Neural crest cell (in vitro differentiated cells): Measurements from ENCODE around the gene AJAP1. TPM values are rescaled to one million over a fixed set of nuclear protein-coding genes. Genes with fewer than 3 reads are reported as not detected.
"Not testable (repeated sequence)": the region's sequence is repeated elsewhere in the genome, so short reads cannot be mapped to it uniquely, and the experiment has no call there.

ENCODE experiments used
- DNase-seq: peaks from one replicate; pipeline ENCODE4 v3.0.0; 2021; ENCODE audit warnings: low read depth, mixed read lengths, low spot score
- H3K27ac Mint-ChIP-seq: one replicate; pipeline ENCODE4 v1.8.0; 2021; ENCODE audit warnings: mild to moderate bottlenecking, mixed read lengths; ENCODE audit not compliant: unreplicated experiment
- H3K27me3 Mint-ChIP-seq: 2 replicates; pipeline ENCODE4 v1.8.0; 2021; ENCODE audit warnings: low read depth, mild to moderate bottlenecking, mixed read lengths
- H3K36me3 Mint-ChIP-seq: 2 replicates; pipeline ENCODE4 v1.8.0; 2021; ENCODE audit warnings: low read depth, mild to moderate bottlenecking, mixed read lengths
- H3K4me1 Mint-ChIP-seq: 2 replicates; pipeline ENCODE4 v1.8.0; 2021; ENCODE audit warnings: mixed read lengths
- H3K4me3 Mint-ChIP-seq: one replicate; pipeline ENCODE4 v1.8.0; 2021; ENCODE audit warnings: mild to moderate bottlenecking, mixed read lengths
- H3K9me3 Mint-ChIP-seq: 2 replicates; pipeline ENCODE4 v1.8.0; 2021; ENCODE audit warnings: mixed read lengths
- CTCF ChIP-seq: fragments of 200-600 bp; sonication (generic); conservative IDR thresholded peaks from 2 replicates; pipeline ENCODE4 v1.5.0; 2021; ENCODE audit warnings: antibody characterized with exemption, mild to moderate bottlenecking
- total RNA-seq: library from RNA; stranded (reverse); gene quantifications from 2 replicates; pipeline ENCODE4 v1.2.1, GENCODE V29; 2021

Gene AJAP1
- total RNA-seq, 1 donor from 2014 or later = 1.4 TPM

DNA sequence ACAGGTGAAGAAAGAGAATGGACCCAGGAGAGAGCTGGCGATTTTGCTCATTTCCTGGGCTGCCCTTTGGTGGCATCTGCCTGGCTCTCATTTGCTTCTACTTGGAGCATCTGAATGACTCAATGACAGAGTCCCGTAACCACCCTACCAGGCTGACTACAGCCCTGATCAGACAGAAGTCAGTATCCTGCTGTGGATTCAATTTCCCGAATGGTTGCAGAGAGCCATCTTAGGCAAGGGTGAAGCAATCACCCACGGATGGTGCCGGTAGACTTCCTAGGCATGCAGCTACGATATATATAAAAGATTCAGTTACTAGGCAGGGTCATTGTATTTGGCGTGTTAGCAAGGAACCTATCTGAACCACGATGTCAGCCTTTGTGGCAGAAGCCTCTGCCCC is 10.2 kb downstream of the AJAP1 start:
- TF ChIP-seq CTCF = no peak
- Mint-ChIP-seq H3K27me3 (peaks cover 22% of the 10 kb centered on the region), H3K27ac (no peak overlapping the region), H3K9me3 (no peaks in the 10 kb centered on the region), H3K36me3 (peaks cover 3% of the 10 kb centered on the region), H3K4me1 (no peaks in the 10 kb centered on the region), H3K4me3 (no peak overlapping the region)
- DNase-seq = no peak

DNA sequence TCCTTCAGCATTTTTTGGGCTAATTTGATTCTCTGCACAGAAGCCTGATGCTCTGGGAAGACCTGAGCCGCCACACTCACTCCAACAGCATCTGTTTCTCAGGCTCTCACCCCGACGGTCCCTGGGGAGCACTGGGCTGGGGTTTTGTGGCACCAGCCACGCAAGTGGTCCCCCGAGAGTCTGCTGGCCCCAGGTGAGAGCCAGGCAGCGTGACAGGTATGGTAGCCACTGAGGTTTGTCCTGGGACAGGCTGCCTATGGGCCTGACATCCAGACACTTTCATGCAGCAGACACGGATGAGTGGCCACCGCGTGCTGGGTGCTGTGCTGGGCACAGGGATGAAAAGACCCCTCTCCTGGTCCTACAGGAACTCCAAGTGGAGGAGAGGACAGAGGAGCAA is 11.0 kb downstream of the AJAP1 start:
- no peaks in the 10 kb centered on the region for H3K4me1 Mint-ChIP-seq
- no peak overlapping the region for H3K4me3 Mint-ChIP-seq
- no peak for DNase-seq
- TF ChIP-seq CTCF = no peak
- no peaks in the 10 kb centered on the region for H3K9me3 Mint-ChIP-seq
- no peak overlapping the region for H3K27ac Mint-ChIP-seq
- peaks cover 3% of the 10 kb centered on the region for H3K36me3 Mint-ChIP-seq
- H3K27me3 Mint-ChIP-seq = peaks cover 13% of the 10 kb centered on the region

DNA sequence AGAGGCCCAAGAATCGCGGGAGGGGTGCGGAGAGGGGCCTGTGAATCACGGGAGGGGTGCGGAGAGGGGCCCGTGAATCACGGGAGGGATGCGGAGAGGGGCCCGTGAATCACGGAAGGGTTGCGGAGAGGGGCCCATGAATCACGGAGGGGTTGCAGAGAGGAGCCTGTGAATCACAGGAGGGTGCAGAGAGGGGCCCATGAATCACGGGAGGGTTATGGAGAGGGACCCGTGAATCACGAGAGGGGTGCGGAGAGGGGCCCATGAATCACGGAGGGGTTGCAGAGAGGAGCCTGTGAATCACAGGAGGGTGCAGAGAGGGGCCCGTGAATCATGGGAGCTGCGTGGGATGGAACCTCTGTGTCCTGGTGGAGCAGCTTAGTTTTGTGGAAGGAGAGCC is 12.3 kb downstream of the AJAP1 start:
- H3K4me3 Mint-ChIP-seq, H3K9me3 Mint-ChIP-seq, H3K36me3 Mint-ChIP-seq, H3K4me1 Mint-ChIP-seq, DNase-seq, H3K27me3 Mint-ChIP-seq, H3K27ac Mint-ChIP-seq: not testable (repeated sequence)

DNA sequence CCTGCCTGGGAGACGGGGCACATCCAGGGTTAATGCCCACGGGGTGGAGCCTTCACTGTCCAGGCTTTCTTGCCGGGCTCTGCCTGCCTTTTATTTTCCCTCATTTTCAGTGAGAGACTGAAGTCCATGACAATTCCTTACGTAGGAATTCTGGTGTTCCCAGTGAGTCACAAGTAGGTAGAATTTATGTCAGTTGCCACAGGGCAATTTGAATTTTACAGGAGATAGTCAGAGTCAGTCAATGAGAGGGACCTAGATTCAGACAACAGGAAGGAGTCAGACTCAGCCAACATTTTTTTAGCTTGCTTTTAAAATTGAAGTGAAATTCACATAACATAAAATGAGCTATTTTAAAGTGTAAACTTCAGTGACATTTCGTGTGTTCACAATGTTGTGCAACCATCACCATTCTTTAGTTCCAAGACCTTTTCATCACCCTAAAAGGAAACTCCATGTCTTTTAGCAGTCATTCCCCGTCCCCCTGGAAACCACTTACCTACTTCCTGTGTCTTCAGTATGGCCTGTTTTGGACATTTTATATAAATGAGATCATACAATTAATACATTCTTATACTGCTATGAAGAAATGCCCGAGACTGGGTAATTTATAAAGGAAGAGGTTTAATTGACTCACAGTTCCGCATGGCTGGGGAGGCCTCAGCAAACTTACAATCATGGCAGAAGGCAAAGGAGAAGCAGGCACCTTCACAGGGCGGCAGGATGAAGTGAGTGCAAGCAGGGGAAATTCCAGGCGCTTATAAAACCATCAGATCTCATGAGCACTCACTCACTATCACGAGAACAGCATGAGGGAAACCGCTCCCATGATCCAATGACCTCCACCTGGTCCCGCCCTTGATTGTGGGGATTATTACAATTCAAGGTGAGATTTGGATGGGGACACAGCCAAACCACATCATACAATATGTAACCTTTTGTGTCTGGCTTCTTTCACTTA is 14.6 kb downstream of the AJAP1 start:
- no peak for TF ChIP-seq CTCF
- no peaks in the 10 kb centered on the region for H3K9me3 Mint-ChIP-seq
- H3K36me3 Mint-ChIP-seq = peaks cover 3% of the 10 kb centered on the region
- H3K4me1 Mint-ChIP-seq = peaks cover 5% of the 10 kb centered on the region
- H3K27me3 Mint-ChIP-seq = no peaks in the 10 kb centered on the region
- DNase-seq = no peak
- H3K4me3 Mint-ChIP-seq = no peak overlapping the region
- no peak overlapping the region for H3K27ac Mint-ChIP-seq

DNA sequence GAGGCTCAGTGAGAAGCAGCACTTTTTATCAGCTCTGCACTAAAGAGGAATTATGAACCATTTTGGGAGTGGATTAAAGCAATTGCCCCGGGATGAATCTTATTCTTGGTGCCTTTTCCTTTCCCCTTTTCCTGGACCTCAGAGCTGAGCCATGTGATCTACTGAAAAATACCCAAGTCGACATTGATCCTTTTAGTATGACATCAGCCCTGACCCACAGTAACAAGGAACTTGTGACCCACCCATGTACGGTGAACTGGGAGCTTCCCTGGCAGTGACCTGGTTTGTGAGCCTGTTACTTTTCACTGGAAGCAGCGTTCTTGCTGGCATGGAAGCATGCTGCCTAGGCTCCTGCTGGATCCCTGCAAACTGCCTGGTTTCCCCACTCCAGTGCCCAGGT is 15.9 kb downstream of the AJAP1 start:
- H3K27ac Mint-ChIP-seq = no peak overlapping the region
- H3K36me3 Mint-ChIP-seq = peaks cover 3% of the 10 kb centered on the region
- no peak for DNase-seq
- H3K4me3 Mint-ChIP-seq = no peak overlapping the region
- peaks cover 12% of the 10 kb centered on the region for H3K4me1 Mint-ChIP-seq
- no peaks in the 10 kb centered on the region for H3K9me3 Mint-ChIP-seq
- no peak for TF ChIP-seq CTCF
- H3K27me3 Mint-ChIP-seq = no peaks in the 10 kb centered on the region

DNA sequence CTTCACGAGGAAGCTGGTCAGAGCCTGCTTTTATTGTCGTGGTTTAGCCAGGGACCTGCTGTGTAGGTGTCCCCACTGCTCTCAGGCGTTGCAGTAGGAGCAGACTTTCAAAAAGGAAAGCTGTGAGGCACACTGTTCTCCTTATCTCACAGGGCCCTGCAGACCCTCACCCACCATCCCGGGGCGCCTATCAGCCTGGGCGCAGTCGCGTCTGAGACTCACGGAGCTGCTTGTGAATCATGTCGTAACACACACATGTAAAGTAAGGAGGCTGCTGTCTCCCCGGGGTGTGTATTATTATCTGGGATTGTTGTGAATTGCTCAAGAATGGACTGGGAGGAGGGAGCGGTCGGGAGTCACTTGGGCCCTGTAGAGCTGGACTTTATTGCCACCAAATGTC is 17.4 kb downstream of the AJAP1 start:
- H3K27ac Mint-ChIP-seq = no peak overlapping the region
- no peaks in the 10 kb centered on the region for H3K36me3 Mint-ChIP-seq
- no peak for TF ChIP-seq CTCF
- no peaks in the 10 kb centered on the region for H3K27me3 Mint-ChIP-seq
- H3K9me3 Mint-ChIP-seq = no peaks in the 10 kb centered on the region
- peaks cover 12% of the 10 kb centered on the region for H3K4me1 Mint-ChIP-seq
- no peak overlapping the region for H3K4me3 Mint-ChIP-seq
- DNase-seq = no peak
